GM21723 (cell line): Measurements from ENCODE around the gene ULK1.
"Not testable (repeated sequence)": the region's sequence is repeated elsewhere in the genome, so short reads cannot be mapped to it uniquely, and the experiment has no call there.

Experiments
- ATAC-seq: cut with Tn5 transposase; IDR thresholded peaks from one replicate; pipeline ENCODE4 v1.9.1; 2021; ENCODE audit warnings: mild to moderate bottlenecking, moderate library complexity; ENCODE audit not compliant: unreplicated experiment

The ULK1 gene

GRCh38 chr12:131961328-131961727 is 66.9 kb downstream of the ULK1 start:
- not testable (repeated sequence) for ATAC-seq

- no peak for ATAC-seq
Observed at GRCh38 chr12:131962069-131962468, 67.6 kb downstream of the ULK1 start.

GRCh38 chr12:131963381-131963780 is 69.0 kb downstream of the ULK1 start:
- ATAC-seq, result no peak

GRCh38 chr12:131965073-131965472 is 70.7 kb downstream of the ULK1 start:
- no peak for ATAC-seq

- ATAC-seq, result no peak
Observed at GRCh38 chr12:131971226-131971625, 76.8 kb downstream of the ULK1 start.
